ENCODE results near the gene CEP72.

CEP72 gene

DNA sequence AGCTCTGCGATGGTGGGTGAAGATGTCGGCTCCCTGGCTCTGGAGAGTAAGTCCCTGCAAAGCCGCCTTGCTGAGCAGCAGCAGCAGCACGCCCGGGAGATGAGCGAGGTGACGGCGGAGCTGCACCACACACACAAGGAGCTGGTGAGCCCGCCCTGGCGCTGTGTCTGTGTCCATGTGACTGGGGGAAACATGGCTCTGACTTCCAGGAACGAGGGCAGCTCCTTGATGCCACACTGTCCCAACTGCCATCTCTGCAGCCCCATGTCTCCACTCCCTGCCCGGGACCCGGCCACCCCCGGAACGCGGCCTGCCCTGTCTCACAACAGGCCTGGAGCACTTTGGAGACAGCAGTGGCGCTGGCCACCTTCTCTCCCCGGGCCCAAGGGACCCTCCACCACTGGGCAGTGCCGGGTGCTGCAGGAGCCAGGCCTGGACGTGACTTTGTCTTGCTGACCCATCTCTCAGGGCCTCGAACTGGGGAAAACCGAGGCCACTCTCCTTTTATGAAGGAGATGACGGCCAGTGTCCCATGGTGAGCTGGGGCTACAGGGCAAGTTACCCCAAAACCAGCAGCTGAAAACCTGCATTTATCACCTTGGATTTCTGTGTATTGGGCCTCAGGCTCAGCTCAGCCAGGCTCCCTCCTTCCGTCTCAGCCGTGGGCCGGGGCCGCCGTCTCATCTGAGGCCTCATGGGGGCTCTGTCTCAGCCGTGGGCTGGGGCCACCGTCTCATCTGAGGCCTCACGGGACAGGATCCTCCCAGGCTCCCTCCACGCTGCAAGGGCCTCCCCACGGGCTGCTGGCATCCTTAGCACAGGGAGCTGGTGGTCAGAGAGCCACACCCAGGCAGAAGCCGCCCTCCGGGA lies 28.6 kb downstream of the CEP72 start:
- DNase-seq, result no peak

DNA sequence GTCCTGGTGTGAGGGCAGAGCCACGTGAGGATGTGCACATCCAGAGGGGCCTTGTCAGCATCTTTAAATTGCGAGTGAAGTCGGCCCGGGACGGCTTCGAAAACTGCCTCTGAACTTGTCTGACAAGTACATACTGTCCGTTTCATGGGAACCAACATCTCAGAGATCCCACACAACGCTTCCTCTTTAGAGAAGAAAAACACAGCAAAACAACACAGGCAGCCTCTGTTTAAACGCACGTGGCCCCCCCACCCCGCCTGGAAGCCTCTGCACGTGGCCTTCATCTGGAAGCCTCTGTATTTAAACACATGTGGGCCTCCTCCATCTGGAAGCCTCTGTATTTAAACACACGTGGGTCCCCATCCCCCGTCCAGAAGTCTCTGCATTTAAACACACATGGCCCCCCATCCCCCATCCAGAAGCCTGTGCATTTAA lies 29.2 kb downstream of the CEP72 start:
- DNase-seq, result no peak

DNA sequence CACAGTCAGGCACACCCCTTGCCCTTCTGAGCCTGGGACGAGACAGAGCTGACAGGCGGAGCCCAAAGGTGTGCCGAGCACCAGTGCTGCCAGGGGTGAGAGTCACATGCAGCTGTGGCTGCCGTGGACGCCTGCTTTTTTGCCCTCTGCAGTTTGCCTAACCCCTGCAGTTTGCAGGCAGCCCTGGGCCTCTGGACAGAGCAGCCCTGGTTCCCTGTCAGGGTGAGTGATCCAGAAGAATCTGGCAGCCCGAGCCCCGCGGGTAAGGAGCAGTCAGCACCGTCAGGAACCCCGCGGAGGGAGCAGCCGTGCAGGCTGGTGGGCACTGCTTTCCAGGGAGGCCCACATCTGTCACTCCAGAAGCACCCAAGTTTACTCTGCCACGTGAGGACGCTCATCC lies 30.3 kb downstream of the CEP72 start:
- no peak for DNase-seq

DNA sequence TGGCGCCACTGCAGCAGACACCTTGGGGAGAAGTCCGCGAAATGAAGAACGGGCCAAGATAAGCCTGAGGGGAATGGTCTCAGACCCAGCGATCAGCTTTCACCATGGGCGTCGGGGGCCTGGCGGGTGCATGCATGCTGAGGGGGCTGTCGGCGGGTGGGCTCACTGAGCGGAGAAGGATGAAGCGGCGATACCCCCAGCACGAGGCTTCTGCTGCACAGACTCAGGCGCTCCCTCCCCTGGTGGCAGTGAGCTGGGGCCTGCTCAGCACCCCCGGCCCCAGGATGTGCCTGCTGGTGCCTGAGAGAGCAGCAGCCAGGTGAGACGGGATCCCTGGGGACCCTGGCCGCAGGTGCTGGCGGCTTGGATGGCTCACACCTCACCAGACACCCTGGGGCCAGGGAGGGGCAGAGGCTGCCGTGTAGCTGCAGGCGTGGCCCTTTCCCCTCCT lies 31.2 kb downstream of the CEP72 start:
- no peak for DNase-seq

DNA sequence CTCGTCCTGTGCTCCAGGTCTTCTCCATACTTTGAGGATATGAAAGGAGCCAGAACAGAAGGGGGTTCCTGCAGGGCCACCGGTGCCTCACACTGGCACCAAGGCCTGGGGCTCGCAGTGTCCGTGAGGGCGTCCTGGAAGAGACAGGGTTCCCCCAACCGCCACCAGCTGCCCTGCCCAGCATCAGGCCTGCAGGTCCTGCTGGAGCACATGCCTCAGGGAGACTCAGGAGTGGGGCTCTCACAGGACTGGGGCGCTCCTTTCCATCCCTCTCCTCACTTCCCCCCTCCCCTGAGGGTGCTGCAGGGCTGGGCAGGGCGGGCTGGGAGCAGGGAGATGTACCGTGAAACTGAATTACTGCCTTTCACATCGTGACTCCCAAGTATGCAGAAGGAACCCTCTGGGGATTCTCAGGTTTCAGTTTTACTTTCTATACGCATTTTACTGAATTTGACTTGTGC lies 31.7 kb downstream of the CEP72 start:
- DNase-seq, result no peak

DNA sequence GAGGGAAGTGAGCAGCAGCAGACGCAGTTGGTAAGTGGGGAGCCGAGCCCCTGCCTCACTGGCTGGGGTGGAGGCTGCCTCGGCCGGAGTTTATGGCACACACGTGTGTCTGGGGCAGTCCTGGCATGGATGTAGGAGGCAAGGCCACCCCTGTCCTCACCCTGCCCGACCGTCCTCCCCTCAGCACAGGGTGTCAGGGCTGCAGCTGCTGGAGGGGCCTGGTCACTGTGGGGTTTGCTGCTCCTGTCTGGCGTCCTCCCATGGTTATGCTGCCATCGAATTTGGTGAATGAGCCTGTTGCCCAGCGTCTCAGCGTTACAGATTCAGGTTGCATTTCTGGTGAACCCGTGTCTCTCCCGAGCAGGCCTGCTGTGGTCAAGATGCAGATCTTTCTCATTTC lies 32.4 kb downstream of the CEP72 start:
- DNase-seq, result no peak

DNA sequence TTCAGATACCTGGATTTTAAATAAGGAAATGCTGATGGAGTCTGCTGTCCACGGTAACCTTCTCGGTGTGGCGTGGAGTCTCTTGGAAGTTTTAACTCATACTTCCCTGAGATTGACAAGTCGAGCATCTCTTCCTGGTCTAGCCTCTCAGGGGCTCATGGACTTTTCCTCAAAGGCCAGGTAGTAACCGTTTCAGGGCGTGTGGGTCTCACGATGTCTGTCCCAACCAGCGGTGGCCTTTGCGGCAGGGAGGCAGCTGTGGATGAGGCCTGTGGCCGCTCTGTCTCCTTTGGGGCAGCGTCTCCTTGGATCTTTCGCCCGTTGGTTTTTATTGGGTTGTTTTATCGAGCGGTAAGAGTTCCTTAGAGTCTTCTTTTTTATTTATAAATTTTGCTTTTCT lies 32.8 kb downstream of the CEP72 start:
- no peak for DNase-seq

DNA sequence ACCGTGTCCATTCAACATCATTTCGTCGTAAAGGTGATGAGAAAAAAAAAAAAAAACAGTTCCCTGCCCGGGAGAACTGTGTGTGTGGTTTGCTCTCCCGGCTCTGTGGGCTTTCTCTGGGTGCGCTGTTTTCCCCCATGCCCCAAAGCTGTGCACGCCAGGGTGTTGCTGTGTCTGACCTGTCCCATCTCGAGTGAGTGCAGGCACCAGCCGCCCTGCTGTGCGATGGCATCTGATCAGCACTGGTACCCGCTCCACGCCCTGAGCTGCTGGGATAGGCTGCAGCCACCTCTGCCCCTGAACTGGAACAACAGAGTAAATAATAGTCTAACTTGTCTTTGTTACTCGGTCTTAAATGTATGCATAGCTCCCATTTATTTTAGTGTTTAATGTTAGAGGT lies 33.3 kb downstream of the CEP72 start:
- no peak for DNase-seq

DNA sequence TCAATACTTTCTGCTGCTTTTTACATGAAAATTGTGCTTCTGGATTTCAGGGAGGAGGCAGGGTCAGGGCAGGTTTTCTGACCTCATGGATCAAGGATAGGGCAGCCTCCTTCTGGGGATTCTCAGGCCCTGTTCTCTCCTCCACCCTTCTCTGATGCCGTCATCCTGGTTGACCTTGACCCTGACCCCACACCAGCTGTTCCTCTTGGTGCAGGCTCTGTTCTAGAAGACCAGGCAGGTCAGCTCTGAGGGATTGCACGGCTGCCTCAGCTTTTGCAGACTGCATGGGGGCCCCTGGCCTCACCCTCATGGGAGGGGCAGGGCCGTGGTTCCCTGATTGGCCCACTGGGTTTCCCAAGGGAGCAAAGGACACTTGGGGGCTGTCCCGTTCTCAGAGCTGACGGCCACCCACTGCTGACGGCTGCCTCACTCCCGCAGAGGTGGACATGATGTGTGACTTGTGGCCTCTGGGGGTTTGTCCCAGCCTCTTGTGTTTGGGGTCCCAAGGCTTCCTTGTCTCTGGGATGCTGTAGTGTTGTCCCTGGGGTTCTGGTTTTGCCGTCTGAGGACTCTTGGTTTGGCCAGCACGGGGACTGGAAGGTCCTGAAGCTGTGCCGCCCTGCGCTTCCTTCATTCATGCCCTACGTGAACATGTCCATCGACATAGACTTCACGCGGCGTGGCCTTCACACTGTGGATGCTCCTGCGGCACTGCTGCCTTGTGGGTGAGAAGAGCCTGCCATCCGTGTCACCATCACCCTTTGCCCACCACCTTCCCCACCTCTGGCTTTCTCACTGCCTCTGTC lies 34.5 kb downstream of the CEP72 start:
- DNase-seq, result no peak

DNA sequence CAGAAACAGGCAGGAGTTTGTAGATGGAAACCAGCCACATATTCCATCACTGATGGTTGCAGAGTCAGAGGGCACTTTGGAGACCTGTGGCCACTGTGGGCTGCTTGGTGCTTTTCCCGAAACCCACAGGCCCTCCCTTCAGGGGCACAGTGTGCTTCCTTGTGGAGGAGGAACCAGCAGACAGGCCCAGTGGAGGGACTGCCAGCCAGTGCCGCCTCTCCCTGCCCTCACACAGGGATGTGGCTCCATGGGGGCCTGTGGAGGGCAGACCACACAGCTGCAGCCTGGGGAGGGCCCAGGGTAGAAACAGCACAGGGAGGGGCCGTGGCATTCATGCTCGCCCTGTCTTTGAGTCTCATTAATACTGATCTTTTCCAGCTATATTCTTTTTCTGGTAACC lies 35.2 kb downstream of the CEP72 start:
- no peak for DNase-seq

DNA sequence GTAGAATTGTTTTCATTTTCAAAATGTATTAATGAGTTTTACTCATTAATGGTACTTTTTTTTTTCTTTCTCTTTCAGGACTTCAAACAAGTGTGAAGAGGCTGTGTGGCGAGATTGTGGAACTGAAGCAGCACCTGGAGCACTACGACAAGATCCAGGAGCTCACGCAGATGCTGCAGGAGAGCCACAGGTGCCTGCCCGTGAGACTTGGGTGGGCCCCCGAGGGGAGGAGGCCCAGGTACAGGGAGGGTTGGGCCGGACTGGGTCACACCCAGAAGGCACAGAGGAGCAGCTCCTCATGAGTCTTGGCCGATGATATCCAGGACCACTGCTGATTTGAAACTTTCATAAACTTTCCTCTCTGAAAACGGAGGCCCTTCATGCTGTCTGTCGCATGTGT lies 35.6 kb downstream of the CEP72 start:
- no peak for DNase-seq

DNA sequence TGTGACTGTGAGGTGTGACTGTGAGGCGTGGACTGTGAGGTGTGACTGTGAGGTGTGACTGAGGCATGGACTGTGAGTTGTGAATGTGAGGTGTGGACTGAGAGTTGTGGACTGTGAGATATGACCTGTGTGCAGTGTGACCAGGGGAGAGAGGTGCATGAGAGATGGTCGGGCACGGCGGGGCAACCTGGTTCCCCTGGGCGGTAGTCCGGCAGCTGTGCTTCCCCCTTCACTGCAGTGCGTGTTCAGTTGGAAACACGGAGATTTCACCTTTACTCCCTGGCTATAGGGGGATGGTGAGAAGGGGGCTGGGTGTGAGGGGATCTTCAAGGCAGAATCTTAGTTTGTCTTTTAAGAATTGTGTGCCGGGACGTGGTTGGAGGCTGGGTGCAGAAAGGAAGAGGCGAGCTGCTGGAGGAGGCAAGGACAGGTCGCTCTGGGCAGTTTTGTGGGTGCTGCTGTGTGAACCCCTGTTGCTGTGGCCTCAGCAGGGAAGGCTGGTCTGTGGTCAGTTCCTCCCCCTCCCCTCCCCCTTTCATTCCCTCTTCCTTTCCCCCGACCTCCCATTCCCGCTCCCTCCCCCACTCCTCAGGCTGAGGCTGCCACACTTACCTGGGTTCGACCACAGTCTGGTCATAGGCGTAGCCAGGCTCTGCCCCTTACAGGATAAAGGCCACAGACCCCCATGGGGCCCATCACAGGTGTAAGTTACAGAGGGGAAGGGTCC lies 39.3 kb downstream of the CEP72 start:
- DNase-seq, result no peak

DNA sequence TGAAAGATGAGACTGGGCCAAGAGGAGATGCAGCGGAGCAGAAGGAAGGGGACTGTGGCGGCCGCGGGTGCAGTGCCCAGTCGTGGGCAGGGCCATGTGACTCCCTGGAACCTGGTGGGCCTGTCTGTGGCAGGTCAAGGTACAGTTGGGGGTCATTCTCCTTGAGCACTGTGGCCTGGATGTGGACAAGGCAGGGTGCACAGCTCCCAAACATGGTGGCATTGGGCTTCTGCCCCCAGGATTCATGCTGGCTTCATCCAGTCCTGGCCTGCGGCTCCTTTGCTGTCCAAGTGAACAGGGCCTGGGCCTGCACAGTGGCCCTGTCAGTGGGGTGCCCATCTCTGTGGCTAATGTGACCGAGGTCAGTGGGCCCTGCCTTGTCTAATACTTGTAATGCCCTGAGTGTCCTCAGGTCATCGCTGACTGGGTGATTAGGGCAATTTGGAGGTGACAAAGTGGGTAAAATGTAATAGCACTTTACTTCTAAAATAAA lies 39.9 kb downstream of the CEP72 start:
- no peak for DNase-seq

DNA sequence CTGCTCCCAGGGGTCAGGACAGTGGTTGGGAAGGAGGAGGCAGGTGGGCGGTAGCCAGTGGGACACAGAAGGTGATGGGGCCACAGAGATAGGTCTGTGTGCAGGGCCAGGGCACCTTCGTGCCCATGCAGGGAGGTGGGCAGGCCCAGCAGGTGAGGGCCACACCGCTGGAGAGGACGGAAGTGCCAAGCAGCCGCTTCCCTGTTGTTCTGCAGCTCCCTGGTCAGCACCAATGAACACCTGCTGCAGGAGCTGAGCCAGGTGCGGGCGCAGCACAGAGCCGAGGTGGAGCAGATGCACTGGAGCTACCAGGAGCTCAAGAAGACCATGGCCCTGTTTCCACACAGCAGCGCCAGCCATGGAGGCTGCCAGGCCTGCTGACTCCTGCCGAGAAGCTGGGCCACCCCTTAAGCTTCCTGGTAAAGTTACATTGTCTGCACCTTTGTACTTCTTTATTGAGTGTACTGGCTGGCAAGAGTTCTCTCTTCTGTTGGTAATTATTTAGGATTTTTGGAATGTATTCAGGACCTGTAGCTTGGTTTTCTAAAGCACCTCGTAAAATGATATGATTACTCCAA lies 40.7 kb downstream of the CEP72 start:
- DNase-seq, result peak; percentile 97

DNA sequence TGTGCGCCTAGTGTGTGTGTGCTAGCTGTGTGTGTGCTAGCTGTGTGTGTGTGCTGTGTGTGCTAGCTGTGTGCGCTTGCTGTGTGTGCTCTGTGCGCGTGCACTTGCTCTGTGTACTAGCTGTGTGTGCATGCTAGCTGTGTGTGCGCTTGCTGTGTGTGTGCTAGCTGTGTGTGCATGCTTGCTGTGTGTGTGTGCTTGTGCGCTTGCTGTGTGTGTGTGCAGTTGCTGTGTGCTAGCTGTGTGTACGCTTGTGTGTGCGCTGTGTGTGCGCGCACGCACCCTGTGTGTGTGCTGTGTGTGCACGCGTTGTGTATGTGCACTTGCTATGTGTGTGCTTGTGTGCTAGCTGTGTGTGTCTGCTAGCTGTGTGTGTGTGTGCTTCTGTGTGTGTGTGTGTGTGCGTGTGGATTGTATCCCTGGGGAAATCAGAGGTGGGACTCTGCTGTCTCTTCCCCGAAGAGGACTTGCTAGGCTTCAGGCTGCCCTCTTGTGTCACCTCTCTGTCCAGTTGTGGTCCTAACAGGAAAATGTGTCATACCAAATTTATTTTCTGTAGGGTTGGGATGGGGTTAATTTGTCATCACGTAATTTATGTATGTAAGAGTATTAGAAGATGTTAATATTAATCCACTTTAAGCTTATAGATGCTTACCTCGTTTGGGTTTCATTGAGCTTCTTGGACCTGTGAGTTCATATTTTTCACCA lies 42.1 kb downstream of the CEP72 start:
- DNase-seq, result no peak

DNA sequence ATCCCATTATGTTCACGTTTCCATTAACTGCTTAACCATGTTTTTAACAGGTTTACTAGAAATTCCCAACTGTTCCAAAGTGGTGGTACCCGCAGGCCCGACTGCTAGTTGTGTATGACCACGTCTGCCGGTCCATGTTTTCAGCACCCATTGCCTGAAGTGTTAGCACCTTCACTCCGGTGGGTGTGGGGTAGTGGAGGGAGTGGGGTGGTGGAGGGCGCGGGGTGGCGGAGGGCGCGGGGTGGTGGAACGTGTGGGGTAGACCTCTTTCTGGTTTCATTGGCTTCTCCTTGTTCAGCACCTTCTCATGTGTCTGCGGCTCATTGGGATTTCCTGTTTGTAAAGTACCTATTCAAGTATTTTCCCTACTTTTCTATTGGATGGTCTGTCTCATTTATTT lies 43.3 kb downstream of the CEP72 start:
- DNase-seq, result no peak

DNA sequence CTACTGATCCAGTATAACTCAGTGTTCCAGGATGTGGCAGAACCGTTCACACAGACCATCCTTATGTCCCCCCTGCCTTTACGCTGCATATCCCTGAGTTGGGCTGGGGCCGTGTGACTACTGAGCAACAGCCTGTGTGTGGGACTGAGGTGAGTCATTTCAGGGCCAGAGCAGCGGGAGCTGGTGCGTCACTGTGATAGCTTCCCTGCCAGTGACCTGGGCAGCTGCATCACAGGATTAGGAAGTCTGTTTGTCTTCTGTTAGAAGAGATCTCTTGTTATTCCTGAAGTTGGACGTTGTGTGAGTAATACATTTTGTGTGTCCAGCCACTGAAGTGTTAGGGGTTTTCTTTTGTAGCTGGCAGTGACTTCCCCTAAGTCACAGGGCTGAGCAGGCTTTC lies 45.4 kb downstream of the CEP72 start:
- DNase-seq, result no peak

DNA sequence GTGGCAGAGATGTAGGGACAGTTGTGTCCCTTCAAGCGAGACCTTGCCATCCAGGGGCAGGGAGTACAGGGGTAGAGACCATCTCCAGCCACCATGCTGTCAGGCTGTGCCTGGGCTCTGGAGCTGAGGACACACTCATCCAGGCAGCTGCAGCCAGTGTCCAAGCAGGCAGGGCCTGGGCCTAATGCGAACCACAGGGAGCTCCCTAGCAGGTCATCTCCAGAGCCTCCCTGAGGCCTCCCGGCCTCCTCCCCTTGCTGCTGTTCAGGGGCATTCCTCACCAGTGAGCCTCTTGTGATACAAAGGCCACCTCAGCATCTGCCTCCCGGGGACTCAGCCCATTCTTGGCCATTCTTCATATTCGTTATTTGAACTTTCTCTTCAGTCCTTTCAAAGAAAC lies 46.0 kb downstream of the CEP72 start:
- no peak for DNase-seq

DNA sequence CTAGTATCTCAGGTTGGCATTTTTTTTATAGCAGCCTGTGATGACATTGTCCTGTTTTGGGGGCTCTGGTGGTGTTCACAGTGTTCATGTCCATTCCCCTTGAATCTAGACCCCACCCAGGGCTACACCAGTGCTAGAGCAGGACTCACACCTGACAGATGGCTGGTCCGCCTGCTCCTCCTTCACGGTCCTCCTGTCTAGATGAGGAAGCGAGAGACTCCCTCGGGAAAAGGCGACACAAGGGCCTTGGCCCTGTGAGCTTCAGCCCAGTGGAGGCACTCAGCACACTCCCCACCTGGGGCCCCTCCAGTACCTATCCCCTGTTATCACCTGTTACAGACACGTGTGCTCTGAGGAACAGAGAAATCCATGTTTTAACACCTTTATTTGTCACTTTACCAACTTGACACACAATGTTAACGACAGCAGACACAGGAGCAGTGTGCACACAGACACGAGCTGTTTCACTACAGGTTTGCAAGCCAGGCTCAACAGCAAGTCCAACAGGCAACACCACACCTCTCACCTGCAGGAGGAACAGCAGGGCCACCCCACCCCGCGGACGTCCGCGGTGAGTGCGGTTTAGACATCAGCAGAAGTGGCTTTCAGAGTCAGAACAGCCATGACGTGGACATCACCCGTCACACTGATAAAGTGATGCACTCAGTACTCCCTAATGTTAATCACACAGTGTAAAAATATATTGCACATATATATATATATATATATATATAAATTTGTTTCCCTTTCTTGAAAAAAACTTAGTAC lies 47.5 kb downstream of the CEP72 start:
- no peak for DNase-seq

DNA sequence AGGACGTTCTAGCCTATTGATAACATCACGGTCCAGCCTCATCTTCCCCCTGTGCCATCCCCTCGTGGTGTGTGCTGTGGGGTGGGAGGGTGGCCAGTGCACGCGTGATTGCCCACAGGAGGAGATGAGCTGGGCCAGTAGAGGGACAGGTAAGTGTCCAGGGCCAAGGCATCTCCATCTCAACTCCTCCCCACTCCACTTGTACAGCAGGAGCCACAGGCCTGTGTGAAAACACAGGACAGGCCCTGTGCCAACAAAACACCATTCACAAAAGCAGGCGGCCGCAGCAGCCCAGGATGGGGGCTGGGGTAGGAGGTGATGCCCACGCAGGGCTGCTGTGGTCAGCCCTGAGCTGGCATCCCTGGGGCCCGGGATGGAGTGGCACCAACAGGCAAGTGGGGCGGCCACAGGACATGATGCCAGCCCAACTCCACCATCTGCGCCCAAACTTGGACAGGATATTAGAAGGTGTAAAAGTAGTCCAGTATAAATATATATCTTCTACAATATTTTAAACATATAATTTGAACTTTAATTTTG lies 48.4 kb downstream of the CEP72 start:
- no peak for DNase-seq
